NCI-H2029 (cell line): Measurements from ENCODE around the gene P2RX2.
A peak's percentile ranks its signal among the peaks of the same experiment; 100 is the strongest.

Experiments
- DNase-seq: peaks from one replicate; lab custom pipeline; 2025; lab: John Stamatoyannopoulos, UW

Gene P2RX2

GRCh38 chr12:132603240-132604150, 15.1 kb upstream of the P2RX2 start:
- DNase-seq = no peak

GRCh38 chr12:132604151-132604618, 14.4 kb upstream of the P2RX2 start:
- no peak for DNase-seq

- no peak for DNase-seq
These were observed 13.7 kb upstream of the P2RX2 start for GRCh38 chr12:132604668-132605441.

- no peak for DNase-seq
These were observed 12.7 kb upstream of the P2RX2 start for GRCh38 chr12:132605892-132606291.

GRCh38 chr12:132606466-132606865, 12.1 kb upstream of the P2RX2 start:
- DNase-seq = no peak

GRCh38 chr12:132606927-132607326, 11.6 kb upstream of the P2RX2 start:
- no peak for DNase-seq

GRCh38 chr12:132608231-132609171, 10.1 kb upstream of the P2RX2 start:
- DNase-seq = no peak

GRCh38 chr12:132610051-132610759, 8.4 kb upstream of the P2RX2 start, which contains the start of gene LRCOL1:
LRCOL1 (minus strand) TSS chr12:132610582; CDS start chr12:132606251, 4,331 bp downstream.
- DNase-seq = no peak

GRCh38 chr12:132610866-132611602, 7.5 kb upstream of the P2RX2 start:
- no peak for DNase-seq

- no peak for DNase-seq
These were observed 7.0 kb upstream of the P2RX2 start for GRCh38 chr12:132611620-132612019.

- no peak for DNase-seq
These were observed 4.5 kb upstream of the P2RX2 start for GRCh38 chr12:132614029-132614428.

GRCh38 chr12:132614861-132615578, 3.6 kb upstream of the P2RX2 start:
- DNase-seq = peak; percentile 31

GRCh38 chr12:132615579-132616038, 3.0 kb upstream of the P2RX2 start:
- no peak for DNase-seq

GRCh38 chr12:132617135-132617701, 1.4 kb upstream of the P2RX2 start:
- no peak for DNase-seq

- no peak for DNase-seq
These were observed 524 bp upstream of the P2RX2 start for GRCh38 chr12:132617822-132618682.

- no peak for DNase-seq
These were observed 452 bp downstream of the P2RX2 start for GRCh38 chr12:132619071-132619385.

GRCh38 chr12:132619386-132620112, 973 bp downstream of the P2RX2 start:
- no peak for DNase-seq
